Body of pancreas (tissue), 4 donors: ENCODE measurements around the gene NBR1. TPM values are rescaled to one million over a fixed set of nuclear protein-coding genes. Genes with fewer than 3 reads are reported as not detected.
"Not testable (repeated sequence)": the region's sequence is repeated elsewhere in the genome, so short reads cannot be mapped to it uniquely, and the experiment has no call there.

ENCODE experiments used
- ATAC-seq: fragments of 150-250 bp; one replicate; pipeline ENCODE4 v1.9.1; 2016
- DNase-seq, 4 donors: peaks; one replicate each; pipeline ENCODE4 v3.0.0-alpha.2; 2019
- H3K27ac ChIP-seq, 4 donors: fragments of 200-600 bp; sonication (generic); 1 replicate in 3 of 4; 2 replicates in 1 of 4; pipeline versions ENCODE4 v1.5.1 to v1.6.1; 2016 to 2019; ENCODE audit warnings: mild to moderate bottlenecking in 1 of 4, mixed read lengths in 1 of 4, moderate library complexity in 1 of 4
- H3K27me3 ChIP-seq, 2 donors: fragments of 200-600 bp; sonication (generic); one replicate each; pipeline ENCODE4 v1.6.0; 2016; ENCODE audit warnings: mild to moderate bottlenecking in 1 of 2
- H3K36me3 ChIP-seq, 2 donors: fragments of 200-600 bp; sonication (generic); replicated peaks in 1 of 2; 2 replicates each; pipeline ENCODE4 v1.5.1; 2016; ENCODE audit warnings: low read depth in 2 of 2; ENCODE audit not compliant: insufficient read depth in 1 of 2
- H3K4me1 ChIP-seq: fragments of 200-600 bp; sonication (generic); one replicate; pipeline ENCODE4 v1.6.0; 2016
- H3K4me3 ChIP-seq, 2 donors: fragments of 200-600 bp; sonication (generic); 1 replicate in 1 of 2; 2 replicates in 1 of 2; pipeline ENCODE4 v1.5.1; 2016 to 2019
- H3K9me3 ChIP-seq, 3 donors: fragments of 200-600 bp; sonication (generic); 1 replicate in 2 of 3; 2 replicates in 1 of 3; pipeline ENCODE4 v1.5.1; 2016
- CTCF ChIP-seq, 7 experiments: fragments of 450-650 bp in 4 of 7; fragments of 200-600 bp in 3 of 7; sonication (generic) in 3 of 7; IDR thresholded peaks; one replicate each; pipeline ENCODE4 v1.5.1; 2016 to 2019; ENCODE audit warnings: antibody characterized with exemption in 7 of 7
- POLR2A ChIP-seq, 3 donors: fragments of 450-650 bp; IDR thresholded peaks; one replicate each; pipeline ENCODE4 v1.6.1; 2016; ENCODE audit warnings: antibody characterized with exemption in 3 of 3, mild to moderate bottlenecking in 2 of 3
- WGBS, 2 donors: methylation state at CpG; one replicate each; pipeline ENCODE4 v1.1.5; 2017; 5-methylcytosine and 5-hydroxymethylcytosine counted together
- intact Hi-C: fragments of 100-400 bp; cut with DNase I; formaldehyde crosslinking; loops from one replicate; pipeline ENCODE4 v1.15.1; 2023
- total RNA-seq, 2 donors: library from RNA; depleted of rRNA; stranded (reverse); fragments of >200 nt; gene quantifications; one replicate each; pipeline ENCODE4 v1.1.0, GENCODE V29; 2016

NBR1 gene
- total RNA-seq, 2 donors from 2014 or later = 16.2 to 41.0 TPM

DNA sequence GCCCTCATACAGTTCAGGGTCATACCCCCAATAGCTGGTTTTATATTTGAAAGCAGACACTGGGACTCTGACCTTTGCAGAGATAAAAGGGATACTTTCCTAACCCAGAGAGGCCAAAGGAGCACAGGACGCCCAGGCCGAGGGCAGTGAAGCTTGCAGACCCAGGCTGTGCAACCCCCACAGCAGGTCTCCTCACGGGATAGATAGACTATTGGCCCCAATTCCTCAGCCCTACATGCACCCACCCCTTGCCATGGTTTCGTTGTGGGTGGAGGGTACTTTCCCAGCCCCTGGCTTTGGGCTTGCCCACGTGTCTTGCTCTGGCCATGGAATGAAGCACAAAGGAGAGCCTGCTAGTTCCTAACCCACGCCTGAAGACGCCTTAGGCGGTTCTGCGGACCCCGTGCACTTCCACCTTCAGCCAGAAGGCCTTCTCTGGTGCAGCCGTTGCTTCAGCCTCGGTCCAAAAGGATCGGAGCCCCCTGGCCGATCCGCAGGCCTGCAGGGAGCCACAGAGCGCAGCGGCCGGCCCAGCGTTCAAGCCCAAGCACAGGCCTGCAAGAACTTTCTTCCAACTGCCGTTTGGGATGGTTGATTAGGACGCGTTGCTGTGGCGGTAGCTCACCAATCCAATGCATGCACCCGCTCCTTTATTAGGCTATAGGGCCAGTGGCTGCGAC, 36.1 kb upstream of the NBR1 start:
- H3K9me3 ChIP-seq = no peaks in the 10 kb centered on the region
- H3K36me3 ChIP-seq = peaks cover 0 to 3% of the 10 kb centered on the region in 2 donors
- TF ChIP-seq POLR2A (IDR thresholded peaks at IDR 0.05) (no peak), CTCF (IDR thresholded peaks at IDR 0.05) (no peak)
- no peak overlapping the region for H3K27ac ChIP-seq
- ATAC-seq (no peak), DNase-seq (no peak)
- intact Hi-C loops = loop anchor here (10.0 kb wide), 1 partner anchor 110 kb away; the partner anchor contains the start of genes RND2 and VAT1
- WGBS, 2 donors = 92 to 97% methylated on average over 24 to 25 of the region's 25 CpGs
- no peaks in the 10 kb centered on the region for H3K27me3 ChIP-seq
- peaks cover 4% of the 10 kb centered on the region for H3K4me1 ChIP-seq
- H3K4me3 ChIP-seq = no peak overlapping the region

DNA sequence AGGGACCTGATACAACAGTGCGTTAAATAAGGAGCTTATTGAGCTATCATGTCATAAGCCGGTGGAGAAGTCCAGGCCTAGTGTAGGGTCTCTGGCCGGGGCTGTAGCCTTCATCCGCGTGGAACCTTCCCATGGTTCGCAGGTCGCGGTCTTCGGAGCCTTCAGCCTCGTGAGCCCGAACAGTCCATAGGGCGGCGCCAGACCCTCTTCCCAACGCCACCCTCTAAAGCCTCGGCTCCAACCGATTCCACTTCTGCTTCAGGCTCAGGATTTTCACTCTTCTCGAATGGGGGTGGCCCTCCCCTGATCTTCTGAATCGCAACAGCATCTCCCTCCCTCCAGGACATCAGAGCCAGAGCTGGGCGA, 35.6 kb upstream of the NBR1 start:
- no peaks in the 10 kb centered on the region for H3K27me3 ChIP-seq
- ATAC-seq (no peak), DNase-seq (no peak)
- no peak overlapping the region for H3K4me3 ChIP-seq
- peaks cover 0 to 3% of the 10 kb centered on the region in 2 donors for H3K36me3 ChIP-seq
- H3K27ac ChIP-seq = no peak overlapping the region
- WGBS, 2 donors = 91 to 94% methylated on average over 19 of the region's 19 CpGs
- H3K9me3 ChIP-seq = no peaks in the 10 kb centered on the region
- H3K4me1 ChIP-seq = no peaks in the 10 kb centered on the region
- TF ChIP-seq POLR2A (IDR thresholded peaks at IDR 0.05) (no peak), CTCF (IDR thresholded peaks at IDR 0.05) (no peak)
- intact Hi-C loops = loop anchor here (10.0 kb wide), 1 partner anchor 111 kb away; the partner anchor contains the start of genes RND2 and VAT1

GRCh38 chr17:43136574-43136973, 34.4 kb upstream of the NBR1 start:
- DNase-seq, ATAC-seq, H3K36me3 ChIP-seq, H3K27me3 ChIP-seq, H3K4me1 ChIP-seq, H3K9me3 ChIP-seq, H3K27ac ChIP-seq, H3K4me3 ChIP-seq: not testable (repeated sequence)
- 75 to 77% methylated on average over 3 of the region's 3 CpGs for WGBS, 2 donors
- intact Hi-C loops = loop anchor here (10.0 kb wide), 1 partner anchor 112 kb away; the partner anchor contains the start of genes RND2 and VAT1

DNA sequence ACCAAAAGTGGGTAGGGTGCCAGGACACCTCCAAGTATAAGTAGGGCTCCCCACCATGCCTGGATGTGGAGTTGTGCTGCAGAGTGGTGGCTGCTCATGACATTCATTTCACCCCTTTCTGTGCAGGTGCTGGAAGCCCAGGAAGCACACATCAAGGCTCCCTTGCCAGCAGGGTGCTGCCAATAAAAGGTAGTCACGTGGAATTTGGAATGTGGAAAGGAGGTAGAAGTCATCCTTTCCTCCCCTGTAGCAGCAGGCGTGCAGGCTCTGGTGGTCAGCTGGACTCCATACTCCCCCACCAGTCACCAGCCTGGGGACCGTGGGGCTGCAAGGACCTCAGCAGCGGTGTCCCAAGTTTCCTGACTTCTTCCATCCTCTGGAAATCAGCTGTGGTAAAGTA, 32.5 kb upstream of the NBR1 start:
- H3K36me3 ChIP-seq, ATAC-seq, H3K27me3 ChIP-seq, H3K27ac ChIP-seq, H3K4me3 ChIP-seq, H3K9me3 ChIP-seq, DNase-seq, H3K4me1 ChIP-seq: not testable (repeated sequence)
- intact Hi-C loops = loop anchor here (10.0 kb wide), 1 partner anchor 114 kb away; the partner anchor contains the start of genes RND2 and VAT1
- WGBS, 2 donors = 100% methylated on average over 2 to 3 of the region's 4 CpGs

DNA sequence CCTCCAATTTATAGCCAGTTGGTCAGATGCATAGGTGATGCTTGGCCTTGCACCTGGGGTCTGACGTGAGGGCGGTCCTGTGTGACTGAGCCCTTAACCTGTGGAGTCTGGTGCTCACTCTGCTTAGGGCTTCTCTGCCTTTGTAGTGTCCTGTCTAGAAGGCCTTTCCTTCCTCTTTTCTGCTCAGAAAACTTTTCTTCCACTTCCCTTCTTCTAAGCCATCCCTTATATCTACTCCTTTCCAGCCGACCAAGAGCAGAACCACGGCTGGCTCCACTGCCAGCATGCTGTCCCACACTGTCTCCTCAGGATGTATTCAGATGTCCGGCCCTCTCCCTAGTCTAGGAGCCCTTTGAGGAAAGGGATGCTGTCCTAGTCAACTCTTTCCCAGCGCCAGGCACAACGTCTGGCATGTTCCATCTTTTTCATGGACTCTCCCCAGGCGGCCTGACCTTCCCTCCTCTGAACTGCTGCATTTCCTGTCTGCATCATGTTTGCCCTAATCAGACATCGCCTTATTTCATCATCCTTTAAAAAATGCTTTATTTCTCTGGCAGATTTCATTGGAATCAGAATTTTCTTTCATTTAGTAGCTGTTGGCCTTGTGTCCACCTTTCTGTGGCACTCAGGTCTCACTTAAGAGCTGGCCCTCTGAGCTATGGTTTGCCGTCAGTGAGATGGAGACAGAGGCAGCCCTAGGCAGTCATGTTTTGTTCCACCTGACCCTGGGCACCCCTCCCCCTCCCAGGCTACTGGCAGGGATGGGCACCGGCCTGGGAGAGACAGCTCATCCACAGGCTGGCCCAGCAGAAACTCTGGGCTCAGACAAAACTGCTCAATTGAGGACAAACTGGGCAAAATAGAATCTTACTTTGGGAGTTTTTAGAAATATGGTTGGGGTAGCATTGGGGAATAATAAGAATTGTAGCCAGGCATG, 30.4 kb upstream of the NBR1 start:
- no peaks in the 10 kb centered on the region for H3K4me1 ChIP-seq
- ATAC-seq (no peak), DNase-seq (no peak)
- WGBS, 2 donors = 80 to 92% methylated on average over 11 of the region's 11 CpGs
- H3K36me3 ChIP-seq = no peaks in the 10 kb centered on the region
- no peak overlapping the region for H3K27ac ChIP-seq
- TF ChIP-seq CTCF (IDR thresholded peaks at IDR 0.05) = no peak
- no peak for TF ChIP-seq POLR2A (IDR thresholded peaks at IDR 0.05)
- H3K9me3 ChIP-seq = no peaks in the 10 kb centered on the region
- H3K27me3 ChIP-seq = no peaks in the 10 kb centered on the region
- intact Hi-C loops = no loop called here
- no peak overlapping the region for H3K4me3 ChIP-seq
